ENCODE data around the gene USP8.
A peak's percentile ranks its signal among the peaks of the same experiment; 100 is the strongest.
"Not testable (repeated sequence)": the region's sequence is repeated elsewhere in the genome, so short reads cannot be mapped to it uniquely, and the experiment has no call there.

Gene USP8

DNA sequence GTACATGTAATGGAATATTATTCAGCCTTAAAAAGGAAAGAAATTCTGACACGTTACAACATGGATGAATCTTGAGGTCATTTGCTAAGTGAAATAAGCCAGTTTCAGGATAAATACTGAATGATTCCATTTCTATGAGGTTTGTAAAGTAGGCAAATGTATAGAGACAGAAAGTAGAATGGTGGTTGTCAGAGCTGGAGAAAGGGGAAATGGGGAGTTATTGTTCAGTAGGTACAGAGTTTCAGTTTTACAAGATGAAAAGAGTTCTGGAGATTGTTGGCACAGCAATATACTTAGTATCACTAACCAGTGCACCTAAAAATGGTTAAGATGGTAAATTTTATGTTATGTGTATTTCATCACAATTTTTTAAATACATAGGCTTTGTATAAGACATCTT is 60.6 kb downstream of the USP8 start:
- Histone ChIP-seq H3K27me3 (no peaks in the 10 kb centered on the region), H4K20me1 (peaks cover 0 to 41% (median 0%) of the 10 kb centered on the region in 11 experiments; a peak in 4 of 22 replicates), H3K4me1 (peaks cover 0 to 21% (median 0%) of the 10 kb centered on the region in 10 experiments; a peak in 3 of 20 replicates), H3K9me3 (replicated peaks in 1 of 11) (no peaks in the 10 kb centered on the region), H3K9ac (no peak overlapping the region), H3K36me3 (peaks cover 94 to 100% (median 100%) of the 10 kb centered on the region in 11 experiments), H3K27ac (no peak overlapping the region), H3K4me3 (no peak overlapping the region), H3K4me2 (no peak overlapping the region)
- no peak for TF ChIP-seq Cebpa-rat (IDR thresholded peaks at IDR 0.05)

DNA sequence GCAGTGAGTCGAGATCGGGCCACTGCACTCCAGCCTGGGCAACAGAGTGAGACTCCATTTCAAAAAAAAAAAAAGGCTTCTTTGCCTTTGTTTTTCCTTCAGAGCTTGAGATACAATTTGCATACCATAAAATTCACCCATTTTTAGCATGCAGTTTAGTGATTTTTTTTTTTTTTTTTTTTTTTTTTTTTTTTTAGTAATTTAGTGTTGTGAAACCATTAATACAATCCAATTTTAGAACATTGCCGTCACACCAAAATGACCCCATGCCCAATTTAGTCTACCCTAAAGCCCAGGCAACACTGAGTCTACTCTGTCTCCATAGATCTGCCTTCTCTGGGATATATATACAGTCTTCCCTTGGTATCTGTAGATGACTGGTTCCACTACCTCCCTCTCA is 61.2 kb downstream of the USP8 start:
- Histone ChIP-seq H3K27me3 (no peaks in the 10 kb centered on the region), H3K4me2 (no peak overlapping the region), H3K9me3 (replicated peaks in 1 of 11) (no peaks in the 10 kb centered on the region), H3K36me3 (peaks cover 94 to 100% (median 100%) of the 10 kb centered on the region in 11 experiments), H3K27ac (no peak overlapping the region), H3K9ac (no peak overlapping the region), H3K4me1 (peaks cover 0 to 17% (median 0%) of the 10 kb centered on the region in 10 experiments; a peak in 3 of 20 replicates), H3K4me3 (no peak overlapping the region), H4K20me1 (peaks cover 0 to 42% (median 0%) of the 10 kb centered on the region in 11 experiments; a peak in 4 of 22 replicates)
- no peak for TF ChIP-seq Cebpa-rat (IDR thresholded peaks at IDR 0.05)

DNA sequence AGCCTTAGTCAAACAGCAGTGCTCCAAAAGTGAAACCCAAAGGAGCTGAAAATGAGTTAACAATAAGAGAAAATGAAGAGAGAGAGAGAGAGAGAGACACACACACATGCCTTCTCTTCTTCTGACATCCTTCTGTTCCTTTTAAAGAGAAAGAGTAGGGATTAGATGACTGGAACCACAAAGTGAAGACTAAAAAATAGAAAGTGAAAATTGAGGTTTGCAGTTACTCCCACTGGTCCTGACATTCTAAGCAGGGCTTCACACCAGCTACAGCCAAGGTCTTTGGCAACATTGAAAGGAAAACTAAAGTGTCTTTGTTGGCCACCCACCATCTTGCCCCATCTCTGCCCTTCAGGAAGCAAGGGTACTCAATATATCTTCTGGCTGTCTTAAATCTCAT is 63.1 kb downstream of the USP8 start:
- no peak for TF ChIP-seq Cebpa-rat (IDR thresholded peaks at IDR 0.05)
- H3K36me3 ChIP-seq: peaks cover 94 to 100% (median 100%) of the 10 kb centered on the region in 11 experiments
- H3K4me1 ChIP-seq: no peaks in the 10 kb centered on the region
- no peak overlapping the region for H3K27ac ChIP-seq
- no peaks in the 10 kb centered on the region for H3K9me3 ChIP-seq (replicated peaks in 1 of 11)
- no peak overlapping the region for H3K4me3 ChIP-seq
- H3K4me2 ChIP-seq: no peak overlapping the region
- H3K9ac ChIP-seq: no peak overlapping the region
- H4K20me1 ChIP-seq: peaks cover 0 to 50% (median 0%) of the 10 kb centered on the region in 11 experiments; a peak in 4 of 22 replicates
- H3K27me3 ChIP-seq: no peaks in the 10 kb centered on the region

DNA sequence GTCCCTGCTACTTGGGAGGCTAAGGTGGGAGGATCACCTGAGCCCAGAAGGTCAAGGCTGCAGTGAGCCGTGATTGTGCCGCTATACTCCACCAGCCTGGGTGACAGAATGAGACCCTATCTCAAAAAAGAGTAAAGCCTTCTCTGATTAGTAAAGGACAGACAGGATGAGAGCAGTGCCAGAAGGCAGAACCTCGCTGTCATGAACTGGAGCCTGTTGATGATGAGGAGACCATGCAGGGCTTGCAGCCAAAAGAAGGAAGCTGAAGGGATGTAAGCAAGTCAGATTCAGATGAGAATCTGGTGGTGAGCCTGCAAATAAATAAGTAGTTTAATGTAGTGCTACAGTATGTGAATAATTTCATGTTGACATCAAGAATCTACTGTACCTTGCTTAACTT is 69.4 kb downstream of the USP8 start:
- H3K27me3 ChIP-seq: no peaks in the 10 kb centered on the region
- no peak overlapping the region for H3K4me2 ChIP-seq
- no peak overlapping the region for H3K27ac ChIP-seq
- no peak overlapping the region for H3K4me3 ChIP-seq
- H3K9me3 ChIP-seq (replicated peaks in 1 of 11): no peaks in the 10 kb centered on the region
- no peaks in the 10 kb centered on the region for H3K4me1 ChIP-seq
- no peak overlapping the region for H3K9ac ChIP-seq
- peaks cover 0 to 35% (median 0%) of the 10 kb centered on the region in 11 experiments; a peak in 4 of 22 replicates for H4K20me1 ChIP-seq
- H3K36me3 ChIP-seq: peaks cover 92 to 100% (median 99%) of the 10 kb centered on the region in 11 experiments
- no peak for TF ChIP-seq Cebpa-rat (IDR thresholded peaks at IDR 0.05)

DNA sequence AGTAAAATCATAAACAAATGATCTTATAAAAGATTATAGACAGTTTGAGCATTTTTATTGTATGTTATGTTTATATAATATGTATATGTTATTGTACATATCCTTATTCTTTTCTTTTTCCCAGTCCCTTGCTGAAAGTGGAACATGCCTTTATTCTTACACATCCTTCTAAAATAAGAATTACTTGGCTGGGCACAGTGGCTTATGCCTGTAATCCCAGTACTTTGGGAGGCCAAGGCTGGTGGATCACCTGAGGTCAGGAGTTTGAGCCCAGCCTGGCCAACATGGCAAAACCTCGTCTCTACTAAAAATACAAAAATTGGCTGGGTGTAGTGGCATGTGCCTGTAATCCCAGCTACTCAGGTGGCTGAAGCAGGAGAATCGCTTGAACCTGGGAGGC is 70.3 kb downstream of the USP8 start:
- not testable (repeated sequence) for H3K27ac ChIP-seq; H3K27me3 ChIP-seq; H3K9me3 ChIP-seq (replicated peaks in 1 of 11); H3K4me2 ChIP-seq; H3K4me3 ChIP-seq; H3K9ac ChIP-seq; H3K4me1 ChIP-seq
- Histone ChIP-seq H3K36me3 (peaks cover 93 to 100% (median 99%) of the 10 kb centered on the region in 11 experiments), H4K20me1 (peaks cover 0 to 29% (median 0%) of the 10 kb centered on the region in 11 experiments; a peak in 4 of 22 replicates)

DNA sequence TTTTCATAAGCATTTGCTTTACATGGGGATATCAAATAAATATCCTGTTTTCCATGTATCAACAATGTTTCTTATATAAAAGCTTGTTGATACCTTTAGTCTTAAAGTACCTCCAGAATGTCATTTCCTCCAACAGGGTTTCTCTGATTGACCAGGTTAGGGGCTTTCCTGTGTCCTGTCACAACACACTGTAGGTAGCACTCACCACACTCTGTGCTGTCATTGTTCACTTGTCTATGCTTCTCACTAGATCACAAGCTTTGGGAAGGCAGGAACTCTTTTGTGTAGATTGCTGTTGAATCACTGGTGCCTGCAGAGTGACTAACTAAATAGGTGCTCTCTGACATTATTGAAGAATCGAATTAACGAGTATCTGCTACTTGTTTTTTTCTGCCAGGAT is 72.5 kb downstream of the USP8 start:
- Histone ChIP-seq H3K9ac (no peak overlapping the region), H3K4me1 (no peaks in the 10 kb centered on the region), H4K20me1 (peaks cover 0 to 19% (median 0%) of the 10 kb centered on the region in 11 experiments; a peak in 4 of 22 replicates), H3K27me3 (no peaks in the 10 kb centered on the region), H3K27ac (no peak overlapping the region), H3K9me3 (replicated peaks in 1 of 11) (no peaks in the 10 kb centered on the region), H3K36me3 (peaks cover 92 to 100% (median 99%) of the 10 kb centered on the region in 11 experiments), H3K4me3 (no peak overlapping the region), H3K4me2 (no peak overlapping the region)
- TF ChIP-seq Cebpa-rat (IDR thresholded peaks at IDR 0.05): no peak

DNA sequence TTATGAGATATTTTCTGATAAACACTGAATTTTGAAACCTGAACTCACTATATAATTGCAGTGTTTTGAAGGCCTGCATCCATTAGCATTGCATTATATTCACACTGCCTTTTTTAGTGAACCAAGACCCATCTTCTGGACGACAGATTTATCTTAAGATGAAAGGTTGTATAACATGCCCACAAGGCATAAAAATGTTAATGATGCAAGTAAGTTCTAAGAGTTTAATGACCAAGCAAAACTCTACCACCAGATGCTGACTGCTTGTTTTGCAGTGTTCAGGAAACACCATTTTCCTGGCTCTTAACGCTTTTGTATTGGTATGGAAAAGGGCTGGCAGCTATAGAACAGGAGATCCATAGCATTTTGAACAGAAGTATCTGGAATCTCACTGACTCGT is 76.1 kb downstream of the USP8 start:
- H4K20me1 ChIP-seq: peaks cover 0 to 3% (median 0%) of the 10 kb centered on the region in 11 experiments; a peak in 1 of 22 replicates
- no peaks in the 10 kb centered on the region for H3K9me3 ChIP-seq (replicated peaks in 1 of 11)
- TF ChIP-seq Cebpa-rat (IDR thresholded peaks at IDR 0.05): no peak
- H3K27ac ChIP-seq: no peak overlapping the region
- H3K27me3 ChIP-seq: no peaks in the 10 kb centered on the region
- H3K36me3 ChIP-seq: peaks cover 79 to 100% (median 89%) of the 10 kb centered on the region in 11 experiments
- peaks cover 0 to 9% (median 5%) of the 10 kb centered on the region in 10 experiments; a peak in 5 of 20 replicates for H3K4me1 ChIP-seq
- H3K4me3 ChIP-seq: no peak overlapping the region
- no peak overlapping the region for H3K9ac ChIP-seq
- H3K4me2 ChIP-seq: no peak overlapping the region

DNA sequence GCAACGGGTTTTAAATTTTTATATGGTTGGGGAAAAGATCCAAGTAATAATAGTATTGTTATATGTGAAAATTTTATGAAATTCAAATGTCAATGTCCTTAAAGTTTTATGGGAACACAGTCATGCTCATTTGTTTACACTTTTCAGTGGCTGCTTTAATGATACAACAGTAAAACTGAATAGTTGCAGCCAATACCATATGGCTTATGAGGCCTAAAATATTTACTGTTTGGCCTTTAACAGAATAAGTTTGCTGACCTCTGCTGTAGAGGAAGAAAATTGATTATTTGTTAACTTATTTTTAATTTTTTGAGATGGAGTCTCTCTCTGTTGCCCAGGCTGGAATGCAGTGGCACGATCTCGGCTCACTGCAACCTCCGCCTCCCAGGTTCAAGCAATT is 77.6 kb downstream of the USP8 start:
- H3K27ac ChIP-seq: no peak overlapping the region
- peaks cover 64 to 93% (median 74%) of the 10 kb centered on the region in 11 experiments for H3K36me3 ChIP-seq
- no peak overlapping the region for H3K4me2 ChIP-seq
- H3K4me3 ChIP-seq: no peak overlapping the region
- TF ChIP-seq Cebpa-rat (IDR thresholded peaks at IDR 0.05): no peak
- H4K20me1 ChIP-seq: peaks cover 0 to 3% (median 0%) of the 10 kb centered on the region in 11 experiments; a peak in 1 of 22 replicates
- H3K9me3 ChIP-seq (replicated peaks in 1 of 11): no peaks in the 10 kb centered on the region
- no peak overlapping the region for H3K9ac ChIP-seq
- no peaks in the 10 kb centered on the region for H3K27me3 ChIP-seq
- H3K4me1 ChIP-seq: peaks cover 0 to 9% (median 5%) of the 10 kb centered on the region in 10 experiments; a peak in 5 of 20 replicates

DNA sequence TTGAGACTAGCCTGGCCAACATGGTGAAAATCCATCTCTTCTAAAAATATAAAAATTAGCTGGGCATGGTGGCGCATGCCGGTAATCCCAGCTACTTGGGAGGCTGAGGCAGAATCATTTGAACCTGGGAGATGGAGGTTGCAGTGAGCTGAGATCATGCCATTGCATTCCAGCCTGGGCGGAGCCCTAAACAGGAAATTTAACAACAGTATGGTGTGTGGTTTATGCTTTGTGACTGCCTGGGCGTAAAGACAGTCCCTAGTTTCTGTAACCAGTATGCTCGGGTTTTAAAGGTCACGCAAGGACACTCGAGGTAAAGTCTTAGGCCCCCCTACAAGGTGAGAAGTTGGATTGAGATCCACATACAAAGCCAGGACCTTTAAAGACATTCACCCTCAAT is 78.9 kb downstream of the USP8 start:
- H3K27me3 ChIP-seq: no peaks in the 10 kb centered on the region
- peaks cover 0 to 9% (median 5%) of the 10 kb centered on the region in 10 experiments; a peak in 5 of 20 replicates for H3K4me1 ChIP-seq
- H3K9ac ChIP-seq: no peak overlapping the region
- no peaks in the 10 kb centered on the region for H3K9me3 ChIP-seq (replicated peaks in 1 of 11)
- H3K4me2 ChIP-seq: peak overlapping the region in 4 of 11 experiments; percentile 8 to 35 (median 10); a peak in 5 of 22 replicates
- peaks cover 54 to 79% (median 62%) of the 10 kb centered on the region in 11 experiments for H3K36me3 ChIP-seq
- no peak overlapping the region for H3K27ac ChIP-seq
- no peak overlapping the region for H3K4me3 ChIP-seq
- peaks cover 0 to under 1% (median 0%) of the 10 kb centered on the region in 11 experiments; a peak in 1 of 22 replicates for H4K20me1 ChIP-seq
- TF ChIP-seq Cebpa-rat (IDR thresholded peaks at IDR 0.05): no peak

DNA sequence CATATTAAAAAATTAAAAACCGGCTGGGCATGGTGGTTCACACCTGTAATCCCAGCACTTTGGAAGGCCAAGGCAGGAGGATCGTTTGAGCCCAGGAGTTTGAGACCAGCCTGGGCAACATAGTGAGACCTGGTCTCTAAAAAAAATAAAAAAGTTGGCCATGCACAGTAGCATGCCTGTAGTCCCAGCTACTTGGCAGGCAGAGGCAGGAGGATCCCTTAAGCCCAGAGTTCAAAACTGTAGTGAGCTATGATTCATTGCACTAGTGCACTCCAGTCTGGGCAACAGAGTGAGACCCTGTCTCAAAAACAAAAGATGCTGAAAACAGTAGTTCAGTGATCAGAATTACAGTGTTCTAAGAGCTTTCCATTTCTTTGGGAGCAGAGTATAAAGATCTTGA is 81.5 kb downstream of the USP8 start:
- not testable (repeated sequence) for H3K4me3 ChIP-seq; H4K20me1 ChIP-seq; H3K9me3 ChIP-seq (replicated peaks in 1 of 11); H3K4me2 ChIP-seq; H3K4me1 ChIP-seq; H3K9ac ChIP-seq; H3K27me3 ChIP-seq; H3K27ac ChIP-seq
- peaks cover 29 to 54% (median 36%) of the 10 kb centered on the region in 11 experiments for H3K36me3 ChIP-seq

Data from BLaER1 treated with 17β-estradiol and CSF1 and Interleukin-3, amounts not matched to agents 10 nM and 100 nM (cell line).